GM19193 (cell line): ENCODE data around the gene ITK.
A peak's percentile ranks its signal among the peaks of the same experiment; 100 is the strongest.

ENCODE experiments used
- POLR2A ChIP-seq: IDR thresholded peaks from 4 replicates; pipeline ENCODE4 v1.6.1; 2011; ENCODE audit not compliant: insufficient read depth, insufficient read length; ENCODE audit errors: extremely low read depth

The ITK gene

GRCh38 chr5:157271740-157272271 lies 91.2 kb downstream of the ITK start:
- TF ChIP-seq POLR2A: peak; percentile 62

DNA sequence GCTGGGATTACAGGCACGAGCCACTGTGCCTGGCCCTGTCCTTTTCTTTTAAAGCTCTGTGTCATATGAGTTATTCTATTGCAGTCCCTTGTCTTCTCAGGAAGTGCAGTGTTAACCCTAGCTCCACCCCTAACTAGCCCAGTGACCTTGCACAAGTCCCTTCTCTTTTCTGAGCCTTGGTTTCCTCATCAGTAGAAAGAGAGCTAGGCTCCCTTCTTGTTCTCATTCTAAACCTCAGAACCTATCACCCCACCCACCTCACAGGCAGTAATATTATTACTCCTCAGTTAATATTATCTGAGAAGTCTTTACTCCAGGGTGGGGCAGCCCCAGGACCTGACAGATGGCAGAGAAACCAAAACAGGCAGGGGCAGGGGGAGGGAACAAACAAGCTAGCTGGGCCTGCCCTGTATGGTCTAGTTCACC lies 92.5 kb downstream of the ITK start:
- peak; percentile 11 for TF ChIP-seq POLR2A

GRCh38 chr5:157275403-157275802 lies 94.8 kb downstream of the ITK start:
- TF ChIP-seq POLR2A: no peak

DNA sequence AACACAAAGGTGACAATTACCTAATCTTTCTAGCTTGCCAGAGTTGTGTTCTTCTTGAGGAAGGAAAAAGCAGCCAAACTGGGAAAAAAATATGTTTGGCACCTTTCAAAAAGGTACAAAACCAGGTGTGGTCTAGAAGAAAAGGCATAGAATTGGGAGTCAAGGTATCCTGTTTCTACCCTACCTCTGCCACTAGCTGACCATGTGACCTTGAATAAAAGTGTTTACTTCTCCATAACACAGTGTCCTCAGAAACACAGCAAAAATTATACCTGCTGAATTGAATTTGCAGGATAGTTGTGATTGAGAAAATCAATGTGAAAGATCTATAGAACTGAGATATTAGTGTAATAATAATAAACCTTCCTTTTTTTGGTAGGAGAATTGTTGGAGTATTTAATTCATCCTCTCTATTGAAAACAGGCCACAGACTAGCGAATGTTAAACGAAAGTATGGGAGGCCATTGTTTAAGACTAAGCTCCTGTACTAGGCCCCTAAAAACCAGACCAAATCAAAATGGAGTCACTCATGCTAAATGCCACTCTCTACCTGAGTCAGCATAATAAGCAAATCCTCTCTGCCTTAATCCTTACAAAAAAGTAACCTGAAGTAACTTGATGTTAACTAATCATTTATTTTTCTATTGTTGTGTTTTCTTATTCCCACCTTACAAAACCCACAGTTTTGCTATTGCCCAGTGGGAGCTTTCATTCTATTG lies 97.8 kb downstream of the ITK start:
- TF ChIP-seq POLR2A: no peak

- TF ChIP-seq POLR2A: no peak
Observed at GRCh38 chr5:157279605-157280239, 99.1 kb downstream of the ITK start.

- TF ChIP-seq POLR2A: no peak
Observed at GRCh38 chr5:157280927-157281326, 100.3 kb downstream of the ITK start.

- no peak for TF ChIP-seq POLR2A
Observed at GRCh38 chr5:157282150-157282549, 101.5 kb downstream of the ITK start.

GRCh38 chr5:157283434-157283833 lies 102.8 kb downstream of the ITK start:
- TF ChIP-seq POLR2A: no peak

GRCh38 chr5:157284458-157285212 lies 104.0 kb downstream of the ITK start:
- no peak for TF ChIP-seq POLR2A

- TF ChIP-seq POLR2A: no peak
Observed at GRCh38 chr5:157285310-157286035, 104.8 kb downstream of the ITK start.

GRCh38 chr5:157286761-157287211 lies 106.1 kb downstream of the ITK start:
- no peak for TF ChIP-seq POLR2A

DNA sequence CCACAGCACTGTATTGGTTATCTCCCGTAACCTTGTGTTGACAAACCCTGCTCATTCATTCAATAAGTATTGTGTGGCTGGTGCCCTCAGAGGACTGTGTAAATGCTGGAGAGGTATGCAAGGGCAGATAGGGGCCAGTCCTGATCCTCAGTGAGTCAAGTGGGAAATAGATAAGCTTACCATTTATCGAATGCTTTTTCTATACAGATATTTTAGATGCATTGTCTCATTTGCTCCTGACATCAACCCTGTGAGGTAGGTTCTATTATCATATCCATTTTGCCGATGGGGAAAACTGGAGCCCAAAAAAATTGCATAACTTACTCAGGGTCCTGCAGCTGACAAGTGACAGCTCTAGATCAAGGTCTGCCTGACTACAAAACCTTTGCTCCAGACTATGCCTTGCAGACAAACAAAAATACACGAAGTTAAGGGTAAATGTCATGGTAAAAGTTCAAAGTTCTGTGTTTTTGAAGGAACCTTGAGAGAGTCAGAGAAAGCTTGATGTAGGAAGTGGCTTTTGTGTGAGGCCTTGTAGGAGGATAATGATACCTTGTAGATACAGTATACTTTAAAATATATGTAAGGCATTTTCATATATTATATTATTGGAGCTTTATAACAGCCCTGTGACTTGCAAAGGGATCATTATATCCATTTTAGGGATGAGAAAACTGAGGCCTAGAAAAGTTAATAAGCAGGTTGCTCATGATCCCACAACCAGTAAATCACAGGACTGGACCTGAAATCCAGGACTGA lies 107.9 kb downstream of the ITK start:
- TF ChIP-seq POLR2A: no peak

GRCh38 chr5:157289164-157289819 lies 108.7 kb downstream of the ITK start:
- TF ChIP-seq POLR2A: no peak
